Cortex of kidney (tissue), 1 donor: Measurements from ENCODE around the gene TNFRSF14.

Experiments used
- DNase-seq: peaks from one replicate; lab custom pipeline; 2025; lab: John Stamatoyannopoulos, UW

The TNFRSF14 gene

DNA sequence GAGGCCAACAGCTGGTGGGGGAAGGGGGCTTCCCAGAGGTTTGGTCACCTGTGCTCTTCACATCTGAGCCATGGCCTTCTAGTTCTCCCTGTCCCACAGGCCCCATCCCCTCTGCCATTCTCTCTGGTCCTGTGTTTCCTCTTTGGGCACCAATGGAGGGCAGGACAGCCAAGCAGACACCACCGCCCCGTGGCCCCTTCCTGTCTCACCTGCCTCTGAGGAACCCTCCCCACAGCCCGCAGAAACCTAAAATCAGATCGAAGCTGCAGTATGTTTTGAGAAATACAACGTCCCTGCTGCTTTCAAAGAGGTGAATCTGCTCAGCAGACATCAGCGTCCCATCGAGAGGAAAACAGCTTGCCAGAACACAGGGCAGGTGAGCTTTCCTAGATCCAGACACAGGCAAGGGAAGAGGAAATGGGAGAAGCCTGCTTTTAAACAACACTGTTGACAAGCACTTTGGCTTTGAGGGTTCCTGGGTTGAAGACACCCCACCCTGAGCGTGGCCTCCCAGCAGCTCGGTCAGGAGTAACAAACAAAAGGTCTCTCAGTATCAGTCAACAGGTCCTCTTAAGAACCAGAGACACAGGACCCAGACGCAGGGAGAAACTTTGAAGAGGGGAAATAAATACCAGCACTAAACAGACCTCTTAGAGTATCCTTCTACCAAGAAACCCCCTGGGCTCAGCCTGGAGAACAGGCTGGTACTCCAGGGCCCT is 32.1 kb upstream of the TNFRSF14 start:
- no peak for DNase-seq

DNA sequence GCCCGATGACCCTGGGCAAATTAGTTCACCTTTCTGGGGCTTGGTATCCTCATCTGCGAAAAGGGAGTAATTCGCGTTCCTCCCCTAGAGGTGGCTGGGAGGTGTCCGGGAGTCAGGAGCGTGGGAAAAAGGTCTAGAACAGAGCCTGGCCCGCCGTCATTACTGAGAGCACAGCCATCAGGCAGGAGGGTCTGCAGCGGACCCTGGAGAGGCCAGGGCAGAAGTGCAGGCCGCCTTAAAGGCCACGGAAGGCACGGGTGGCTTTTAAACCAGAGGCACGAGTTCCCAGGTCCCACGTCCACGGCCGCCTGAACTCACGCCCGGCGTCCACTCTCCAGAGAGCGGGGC is 30.6 kb upstream of the TNFRSF14 start:
- no peak for DNase-seq

DNA sequence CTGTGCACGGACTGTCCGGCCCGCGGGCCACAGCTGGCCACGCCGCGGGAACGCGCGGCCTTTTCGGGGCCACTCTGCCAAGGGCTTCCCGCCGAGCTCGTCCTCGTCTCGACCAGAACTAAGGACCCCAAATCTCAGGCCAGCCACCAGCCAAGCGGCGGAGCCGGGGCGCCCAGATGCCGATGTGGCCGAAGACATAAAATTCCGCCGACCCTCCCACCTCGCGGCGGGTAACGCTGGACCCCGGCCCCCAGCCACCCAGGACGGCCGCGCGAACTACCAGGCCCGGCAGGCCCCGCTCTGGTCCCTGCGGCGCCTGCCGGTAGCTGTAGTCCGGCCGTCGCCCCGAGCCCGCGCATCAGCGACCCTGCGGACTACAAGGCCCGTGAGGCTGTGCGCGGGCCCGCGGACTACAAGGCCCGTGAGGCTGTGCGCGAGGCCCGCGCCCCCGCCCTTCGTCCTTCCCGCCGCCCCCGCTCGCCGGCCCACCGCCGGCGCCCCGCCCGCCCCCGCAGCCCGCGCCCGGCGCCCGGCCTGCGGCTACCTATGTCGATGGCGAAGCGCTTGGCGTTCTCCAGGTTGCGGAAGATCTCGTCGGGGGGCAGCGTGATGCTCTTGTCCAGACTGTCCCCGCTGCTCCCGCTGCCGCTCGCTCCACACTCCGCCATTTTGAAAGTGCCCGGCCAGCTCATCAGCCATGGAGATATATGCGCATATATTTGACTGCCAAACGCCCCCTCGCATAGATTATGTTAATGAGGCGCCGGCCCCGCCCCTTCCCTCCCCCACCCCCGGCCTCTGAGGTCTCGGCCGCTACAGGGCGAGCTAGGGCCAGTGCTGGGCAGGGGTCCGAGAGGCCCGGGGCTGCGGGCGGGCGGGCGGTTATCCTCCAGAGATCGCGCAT is 30.0 kb upstream of the TNFRSF14 start, which contains the start of gene PANK4:
PANK4 (minus strand) TSS at position 677 of the 904 bp plus-strand sequence; CDS start at position 668, 9 bp downstream.
- DNase-seq, result peak; percentile 87

DNA sequence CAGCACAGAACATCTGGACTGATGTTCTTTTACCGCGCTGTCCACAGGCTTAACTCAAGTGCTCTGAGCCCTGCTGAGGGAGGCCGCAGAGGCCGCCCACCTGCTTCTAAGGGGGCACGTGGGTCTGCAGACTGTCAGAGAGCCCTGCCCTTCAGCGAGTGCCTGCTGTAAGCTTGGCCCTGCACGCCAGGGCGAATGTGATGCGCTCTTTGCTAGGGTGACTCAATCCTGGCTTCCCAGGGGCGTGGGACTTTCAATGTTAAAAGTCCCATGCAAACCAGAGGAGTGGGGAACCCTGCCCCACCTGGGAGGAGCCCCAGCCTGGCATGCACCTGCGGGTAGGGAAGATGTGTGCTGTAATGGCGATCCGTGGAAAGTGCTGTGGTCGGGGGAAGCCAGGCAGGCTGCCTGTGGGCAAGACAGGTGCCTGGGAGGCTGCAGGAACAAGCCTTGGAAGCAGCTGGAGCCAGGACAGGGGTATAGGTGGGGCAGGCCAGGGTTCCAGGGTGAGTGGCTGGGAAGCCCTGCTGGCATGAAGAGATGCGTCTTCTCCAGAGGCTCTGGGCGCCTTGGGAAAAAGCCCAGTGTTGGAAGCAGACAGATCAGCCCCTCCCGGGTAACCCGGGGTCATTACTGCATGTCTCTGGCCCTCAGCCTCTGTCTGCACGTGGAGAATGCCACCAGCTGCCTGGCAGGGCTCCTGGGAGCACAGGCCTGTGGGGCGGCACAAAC is 29.2 kb upstream of the TNFRSF14 start:
- no peak for DNase-seq

GRCh38 chr1:2527556-2527860 is 28.7 kb upstream of the TNFRSF14 start:
- DNase-seq, result no peak

- no peak for DNase-seq
These were observed 28.2 kb upstream of the TNFRSF14 start for GRCh38 chr1:2528016-2528415.

GRCh38 chr1:2528611-2528965 is 27.6 kb upstream of the TNFRSF14 start:
- DNase-seq, result no peak

GRCh38 chr1:2528966-2529783 is 27.0 kb upstream of the TNFRSF14 start:
- DNase-seq, result no peak

DNA sequence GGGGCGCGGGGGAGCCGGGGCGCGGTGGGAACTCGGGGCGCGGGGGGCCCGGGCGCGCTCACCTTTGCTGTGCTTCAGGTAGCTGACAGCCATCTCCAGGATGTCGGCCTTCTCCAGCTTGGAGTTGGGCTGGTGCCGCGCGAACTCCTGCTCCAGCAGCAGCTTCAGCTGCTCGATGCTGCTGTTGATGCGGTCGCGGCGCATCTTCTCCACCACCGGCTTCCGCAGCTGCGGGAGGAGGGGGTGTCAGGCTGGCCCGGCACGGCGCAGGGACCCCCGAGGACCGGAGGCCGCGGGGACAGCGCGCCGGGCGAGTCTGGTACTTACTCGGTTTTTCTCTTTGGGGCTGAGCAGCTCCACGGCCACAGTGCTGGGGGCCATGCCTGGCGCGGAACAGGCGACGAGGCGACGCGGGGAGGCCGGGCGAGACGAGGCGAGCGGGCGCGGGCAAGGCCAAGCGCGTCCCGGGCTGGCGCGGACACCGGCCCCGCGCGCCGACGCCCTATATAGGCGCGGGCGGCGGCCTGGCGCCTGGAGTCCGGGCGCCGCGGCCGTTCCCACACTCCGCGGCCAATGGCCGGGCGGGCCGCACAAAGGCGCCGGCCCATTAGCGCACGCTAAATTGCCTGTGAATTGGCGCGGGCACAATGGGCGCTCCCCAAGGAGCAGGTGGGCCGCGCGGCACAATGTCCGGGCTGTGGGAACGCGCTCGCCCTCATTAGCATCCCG is 26.2 kb upstream of the TNFRSF14 start, which contains the start of gene HES5:
HES5 (minus strand) TSS at position 480 of the 729 bp plus-strand sequence; CDS start at position 381, 99 bp downstream.
- no peak for DNase-seq

DNA sequence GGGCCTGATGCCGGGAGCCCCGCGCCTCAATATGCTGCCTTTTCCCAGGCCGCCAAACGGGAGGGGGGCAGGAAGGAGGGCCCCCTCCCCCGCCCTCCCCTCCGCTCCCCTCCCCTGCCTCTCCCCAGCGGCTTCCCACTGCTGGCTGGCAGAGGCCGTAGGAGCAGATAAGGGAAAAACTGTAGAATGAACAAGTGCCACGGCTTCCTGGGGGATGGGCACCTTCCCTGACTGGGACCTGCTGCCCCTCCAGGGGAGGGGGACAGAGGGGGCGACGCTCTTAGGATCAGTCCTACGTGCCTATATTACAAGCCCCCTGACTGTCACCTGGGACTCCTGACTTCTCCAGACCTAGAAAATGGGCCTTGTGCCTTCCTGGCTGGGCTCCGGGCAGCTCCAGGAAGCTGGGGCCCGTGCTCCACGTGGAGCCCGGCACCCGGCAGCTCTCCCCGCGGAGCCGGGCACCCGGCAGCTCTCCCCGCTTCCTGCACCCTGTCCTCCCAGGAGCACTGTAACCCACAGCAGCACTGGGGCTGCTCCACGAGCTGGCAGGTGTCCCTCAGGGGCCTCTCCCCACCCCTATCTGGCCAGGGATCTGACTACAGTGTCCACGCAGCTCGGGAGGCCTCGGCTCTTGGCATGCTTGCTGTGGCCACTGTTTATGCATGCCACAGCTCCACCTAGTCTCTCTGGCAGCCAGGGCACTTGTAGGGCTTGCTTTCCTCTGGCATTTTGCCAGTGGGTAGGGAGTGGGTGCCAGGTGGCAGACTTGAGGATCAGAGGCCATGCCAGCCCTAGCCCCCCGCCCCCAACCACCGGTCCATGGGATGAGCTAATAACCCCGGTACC is 25.4 kb upstream of the TNFRSF14 start:
- no peak for DNase-seq

DNA sequence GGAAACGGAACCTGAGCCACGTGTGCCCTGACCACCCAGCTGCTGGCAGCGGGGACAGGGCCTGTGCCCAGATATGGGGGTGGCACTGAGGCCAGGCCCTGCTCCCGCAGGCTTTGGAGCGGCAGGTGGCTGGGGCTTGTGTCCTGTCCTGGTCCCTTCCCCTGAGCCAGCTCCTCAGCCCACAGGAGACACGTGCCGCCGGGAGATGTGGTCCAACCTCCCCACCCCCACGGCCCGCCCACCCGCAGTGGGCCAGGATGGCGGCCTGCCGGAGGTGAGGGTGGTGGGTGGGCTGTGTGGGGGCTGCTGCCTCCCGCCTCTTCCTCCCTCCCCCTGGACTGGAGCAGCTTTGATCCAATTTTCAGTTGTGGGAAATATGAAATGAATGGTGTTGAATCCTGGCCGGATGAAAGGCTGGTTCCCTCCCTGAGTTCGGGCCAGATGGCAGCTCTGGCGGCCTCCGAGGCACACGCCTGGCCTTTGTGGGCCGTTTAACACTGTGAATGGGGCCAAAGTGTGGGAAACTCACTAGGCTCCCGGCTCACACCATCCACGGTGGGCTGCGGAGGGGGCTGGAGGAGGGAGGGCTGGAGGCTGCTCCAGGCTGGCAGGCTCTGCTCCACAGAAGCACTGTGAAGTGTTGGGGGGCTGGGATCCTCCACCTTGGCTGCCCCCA is 23.5 kb upstream of the TNFRSF14 start:
- no peak for DNase-seq

GRCh38 chr1:2533365-2533764 is 22.8 kb upstream of the TNFRSF14 start:
- DNase-seq, result no peak

- DNase-seq, result no peak
These were observed 21.9 kb upstream of the TNFRSF14 start for GRCh38 chr1:2534315-2534686.

DNA sequence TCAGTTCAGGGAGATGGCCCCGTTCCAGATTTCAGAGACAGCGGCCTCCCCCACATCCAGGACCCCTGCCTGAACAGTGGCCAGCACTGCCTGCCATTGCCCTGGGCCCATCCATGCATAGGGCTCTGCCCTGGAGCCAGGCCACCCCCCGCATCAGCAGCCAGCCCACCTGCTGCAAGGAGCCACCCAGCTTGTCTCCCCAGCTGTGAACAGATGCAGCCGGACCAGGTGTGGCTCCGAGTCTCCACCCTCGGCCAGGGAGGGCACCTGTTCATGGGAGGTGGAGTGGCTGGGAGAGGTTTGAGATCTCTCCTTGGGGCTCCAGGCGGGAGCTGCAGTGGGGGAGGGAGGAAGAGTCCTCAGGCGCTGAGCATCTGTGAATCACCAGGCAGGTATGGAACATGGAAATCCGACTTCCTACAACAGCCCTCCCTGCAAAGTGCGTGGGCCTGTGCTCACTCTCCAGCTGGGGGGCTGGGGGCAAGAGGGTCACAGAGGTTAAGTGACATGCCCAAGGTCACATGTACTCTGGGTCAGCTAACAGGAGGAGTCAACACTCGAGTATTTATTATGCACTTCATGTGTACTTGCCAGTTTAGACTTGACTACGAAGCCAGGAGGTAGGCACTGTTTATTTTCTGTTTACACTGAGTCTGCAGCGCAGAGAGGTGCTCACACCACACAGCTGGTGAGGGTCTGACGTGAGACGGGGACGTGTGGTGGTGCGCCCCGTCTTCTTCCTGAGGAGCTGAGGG is 21.3 kb upstream of the TNFRSF14 start:
- DNase-seq, result no peak

- DNase-seq, result no peak
These were observed 20.7 kb upstream of the TNFRSF14 start for GRCh38 chr1:2535455-2535854.

GRCh38 chr1:2535981-2536380 is 20.2 kb upstream of the TNFRSF14 start:
- no peak for DNase-seq

DNA sequence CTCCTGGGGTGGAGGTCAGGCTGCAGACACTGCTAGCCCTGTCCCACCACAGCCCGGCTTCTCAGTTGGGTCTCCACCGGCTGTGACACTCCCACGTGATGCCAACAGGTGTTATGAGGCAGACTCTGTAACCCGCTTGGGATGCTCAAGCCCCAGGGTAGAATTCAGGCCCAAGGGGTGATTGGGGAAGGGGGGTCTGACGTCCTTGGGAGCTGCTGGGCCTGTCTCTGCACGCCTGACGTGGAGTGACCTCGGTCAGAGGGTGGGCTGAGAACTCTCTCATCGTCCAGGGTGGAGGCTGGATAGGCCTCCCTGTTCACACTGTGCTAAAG is 18.4 kb upstream of the TNFRSF14 start:
- no peak for DNase-seq

DNA sequence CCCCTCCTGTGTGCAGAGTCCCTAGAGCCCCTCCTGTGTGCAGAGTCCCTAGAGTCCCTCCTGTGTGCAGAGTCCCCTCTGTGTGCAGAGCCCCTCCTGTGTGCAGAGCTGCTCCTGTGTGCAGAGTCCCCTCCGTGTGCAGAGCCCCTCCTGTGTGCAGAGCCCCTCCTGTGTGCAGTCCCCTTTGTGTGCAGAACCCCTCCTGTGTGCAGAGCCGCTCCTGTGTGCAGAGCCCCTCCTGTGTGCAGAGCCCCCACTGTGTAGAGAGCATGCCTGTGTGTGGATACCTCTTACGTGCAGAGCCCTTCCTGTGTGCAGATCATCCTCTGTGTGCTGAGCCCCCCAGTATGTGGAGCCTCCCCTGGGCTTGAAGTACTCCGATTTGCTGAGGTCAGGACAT is 17.8 kb upstream of the TNFRSF14 start:
- DNase-seq, result no peak

DNA sequence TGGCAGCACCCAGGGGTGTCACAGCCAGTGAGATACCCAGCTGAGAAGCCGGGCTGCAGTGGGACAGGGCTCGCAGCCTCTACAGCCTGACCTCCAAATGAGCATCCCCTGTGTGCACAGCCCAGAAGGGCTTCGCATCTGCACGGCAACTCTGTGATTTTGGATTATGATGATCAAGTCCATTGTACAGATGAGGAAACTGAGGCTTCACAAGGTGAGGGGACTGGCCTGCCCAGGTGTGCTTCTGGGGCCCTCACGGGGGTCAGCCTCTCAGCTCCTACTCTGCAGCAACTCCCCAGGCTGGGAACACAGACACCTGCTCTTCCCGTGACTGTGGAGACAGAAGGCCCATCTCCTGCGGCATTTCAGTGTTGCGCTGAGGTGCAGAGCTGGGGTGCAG is 17.3 kb upstream of the TNFRSF14 start:
- DNase-seq, result no peak
